Activated naive CD8-positive, alpha-beta T cell treated with anti-CD3 and anti-CD28 coated beads, Interleukin-2, amount 10 ng/mL, durations not matched to agents 7 days and 5 days (primary cell): Measurements from ENCODE around the gene ASB13. TPM values are rescaled to one million over a fixed set of nuclear protein-coding genes. Genes with fewer than 3 reads are reported as not detected.
A peak's percentile ranks its signal among the peaks of the same experiment; 100 is the strongest.

Experiments
- ATAC-seq: fragments of 150-1000 bp; cut with Tn5 transposase; one replicate; pipeline ENCODE4 v1.10.0; 2021; ENCODE audit warnings: low read depth, moderate library complexity
- POLR2A ChIA-PET: fragments of 350-600 bp; sonication (Branson Sonifier 250); formaldehyde crosslinking; loops from one replicate; lab custom pipeline; 2021; ENCODE audit warnings: antibody characterized with exemption; lab: Charles Lee
- DNase-seq: peaks from one replicate; pipeline ENCODE4 v3.0.0; 2021
- H3K27ac Mint-ChIP-seq: one replicate; pipeline ENCODE4 v1.8.0; 2022; ENCODE audit warnings: mild to moderate bottlenecking, mixed read lengths
- H3K27me3 Mint-ChIP-seq: one replicate; pipeline ENCODE4 v1.8.0; 2022; ENCODE audit warnings: mild to moderate bottlenecking, moderate library complexity, mixed read lengths
- H3K36me3 Mint-ChIP-seq: one replicate; pipeline ENCODE4 v1.8.0; 2021; ENCODE audit warnings: mild to moderate bottlenecking, mixed read lengths
- H3K4me1 Mint-ChIP-seq: one replicate; pipeline ENCODE4 v1.8.0; 2021; ENCODE audit warnings: mixed read lengths
- H3K4me3 Mint-ChIP-seq: one replicate; pipeline ENCODE4 v1.8.0; 2022; ENCODE audit warnings: mild to moderate bottlenecking, moderate library complexity, mixed read lengths
- H3K9me3 Mint-ChIP-seq: one replicate; pipeline ENCODE4 v1.8.0; 2021; ENCODE audit warnings: mixed read lengths
- total RNA-seq, 2 experiments: library from RNA; stranded (reverse); gene quantifications; one replicate each; pipeline ENCODE4 v1.2.3, GENCODE V29; 2021

The ASB13 gene
- total RNA-seq, 2 experiments from 2014 or later = 9.9 to 10.8 TPM

GRCh38 chr10:5665373-5666007 is 905 bp downstream of the ASB13 start:
- ATAC-seq = no peak
- POLR2A ChIA-PET = no interaction called here
- no peak for DNase-seq
- Mint-ChIP-seq H3K4me1 (peaks cover 15% of the 10 kb centered on the region), H3K9me3 (no peaks in the 10 kb centered on the region), H3K27me3 (peaks cover 10% of the 10 kb centered on the region), H3K27ac (peak overlapping the region; percentile 56), H3K36me3 (no peaks in the 10 kb centered on the region), H3K4me3 (peak overlapping the region; percentile 70)

GRCh38 chr10:5663692-5664427 is 2.5 kb downstream of the ASB13 start:
- H3K27me3 Mint-ChIP-seq = peaks cover 10% of the 10 kb centered on the region
- H3K4me1 Mint-ChIP-seq = peaks cover 24% of the 10 kb centered on the region
- no peaks in the 10 kb centered on the region for H3K9me3 Mint-ChIP-seq
- no peak for ATAC-seq
- no peak for DNase-seq
- no peak overlapping the region for H3K27ac Mint-ChIP-seq
- POLR2A ChIA-PET = no interaction called here
- peaks cover 2% of the 10 kb centered on the region for H3K36me3 Mint-ChIP-seq
- H3K4me3 Mint-ChIP-seq = no peak overlapping the region

- Mint-ChIP-seq H3K9me3 (no peaks in the 10 kb centered on the region), H3K4me3 (no peak overlapping the region), H3K36me3 (peaks cover 2% of the 10 kb centered on the region), H3K27ac (no peak overlapping the region), H3K27me3 (peaks cover 2% of the 10 kb centered on the region), H3K4me1 (peaks cover 26% of the 10 kb centered on the region)
- POLR2A ChIA-PET = no interaction called here
- no peak for DNase-seq
- no peak for ATAC-seq
Measured at GRCh38 chr10:5662708-5663579, 3.5 kb downstream of the ASB13 start.

GRCh38 chr10:5661043-5661442 is 5.4 kb downstream of the ASB13 start:
- peaks cover 28% of the 10 kb centered on the region for H3K4me1 Mint-ChIP-seq

GRCh38 chr10:5659702-5660528 is 6.5 kb downstream of the ASB13 start:
- Mint-ChIP-seq H3K36me3 (peaks cover 2% of the 10 kb centered on the region), H3K27me3 (no peaks in the 10 kb centered on the region), H3K4me1 (peaks cover 29% of the 10 kb centered on the region), H3K4me3 (no peak overlapping the region), H3K9me3 (no peaks in the 10 kb centered on the region), H3K27ac (peak overlapping the region; percentile 50)
- DNase-seq (no peak), ATAC-seq (peak; percentile 72)
- POLR2A ChIA-PET = interaction anchor here (1.0 kb wide), 2 partner anchors 9 to 24 kb away, joined by 4 read pairs; no protein-coding TSS in a partner anchor

More at GRCh38 chr10:5661043-5661442, 5.4 kb downstream of the ASB13 start:
- Mint-ChIP-seq H3K36me3 (peaks cover 2% of the 10 kb centered on the region), H3K4me3 (no peak overlapping the region), H3K27me3 (no peaks in the 10 kb centered on the region), H3K9me3 (no peaks in the 10 kb centered on the region), H3K27ac (no peak overlapping the region)
- POLR2A ChIA-PET = interaction anchor here (1.0 kb wide), 2 partner anchors 8 to 23 kb away, joined by 4 read pairs; no protein-coding TSS in a partner anchor
- ATAC-seq (no peak), DNase-seq (no peak)

- DNase-seq (no peak), ATAC-seq (no peak)
- H3K27me3 Mint-ChIP-seq = no peaks in the 10 kb centered on the region
- POLR2A ChIA-PET = no interaction called here
- no peaks in the 10 kb centered on the region for H3K9me3 Mint-ChIP-seq
- peaks cover 29% of the 10 kb centered on the region for H3K4me1 Mint-ChIP-seq
- H3K36me3 Mint-ChIP-seq = peaks cover 2% of the 10 kb centered on the region
- H3K27ac Mint-ChIP-seq = no peak overlapping the region
- no peak overlapping the region for H3K4me3 Mint-ChIP-seq
Measured at GRCh38 chr10:5658871-5659618, 7.3 kb downstream of the ASB13 start.

GRCh38 chr10:5656737-5657579 is 9.4 kb downstream of the ASB13 start:
- peak overlapping the region; percentile 7 for H3K4me3 Mint-ChIP-seq
- H3K36me3 Mint-ChIP-seq = peaks cover 2% of the 10 kb centered on the region
- H3K4me1 Mint-ChIP-seq = peaks cover 29% of the 10 kb centered on the region
- no peaks in the 10 kb centered on the region for H3K27me3 Mint-ChIP-seq
- H3K27ac Mint-ChIP-seq = peak overlapping the region; percentile 65
- no peak for ATAC-seq
- POLR2A ChIA-PET = no interaction called here
- H3K9me3 Mint-ChIP-seq = no peaks in the 10 kb centered on the region
- DNase-seq = no peak

- no peak overlapping the region for H3K27ac Mint-ChIP-seq
- H3K36me3 Mint-ChIP-seq = peaks cover 2% of the 10 kb centered on the region
- DNase-seq = no peak
- no peaks in the 10 kb centered on the region for H3K27me3 Mint-ChIP-seq
- peaks cover 29% of the 10 kb centered on the region for H3K4me1 Mint-ChIP-seq
- peak; percentile 45 for ATAC-seq
- no peaks in the 10 kb centered on the region for H3K9me3 Mint-ChIP-seq
- peak overlapping the region; percentile 28 for H3K4me3 Mint-ChIP-seq
- POLR2A ChIA-PET = no interaction called here
Measured at GRCh38 chr10:5655121-5655520, 11.3 kb downstream of the ASB13 start.

GRCh38 chr10:5654218-5654755 is 12.1 kb downstream of the ASB13 start:
- no peak for DNase-seq
- no peaks in the 10 kb centered on the region for H3K27me3 Mint-ChIP-seq
- no peak for ATAC-seq
- H3K9me3 Mint-ChIP-seq = no peaks in the 10 kb centered on the region
- no peak overlapping the region for H3K4me3 Mint-ChIP-seq
- POLR2A ChIA-PET = no interaction called here
- H3K36me3 Mint-ChIP-seq = no peaks in the 10 kb centered on the region
- H3K27ac Mint-ChIP-seq = no peak overlapping the region
- peaks cover 21% of the 10 kb centered on the region for H3K4me1 Mint-ChIP-seq

GRCh38 chr10:5652746-5653145 is 13.6 kb downstream of the ASB13 start:
- H3K27me3 Mint-ChIP-seq = no peaks in the 10 kb centered on the region
- no peak overlapping the region for H3K27ac Mint-ChIP-seq
- ATAC-seq = no peak
- H3K4me3 Mint-ChIP-seq = no peak overlapping the region
- POLR2A ChIA-PET = no interaction called here
- H3K4me1 Mint-ChIP-seq = peaks cover 19% of the 10 kb centered on the region
- DNase-seq = no peak
- H3K9me3 Mint-ChIP-seq = no peaks in the 10 kb centered on the region
- H3K36me3 Mint-ChIP-seq = peaks cover 3% of the 10 kb centered on the region

- ATAC-seq (no peak), DNase-seq (no peak)
- no peaks in the 10 kb centered on the region for H3K27me3 Mint-ChIP-seq
- H3K4me1 Mint-ChIP-seq = peaks cover 9% of the 10 kb centered on the region
- no peak overlapping the region for H3K27ac Mint-ChIP-seq
- no peak overlapping the region for H3K4me3 Mint-ChIP-seq
- no peaks in the 10 kb centered on the region for H3K9me3 Mint-ChIP-seq
- POLR2A ChIA-PET = no interaction called here
- H3K36me3 Mint-ChIP-seq = peaks cover 3% of the 10 kb centered on the region
Measured at GRCh38 chr10:5651388-5651764, 15.0 kb downstream of the ASB13 start.
